HG03139 (cell line): ENCODE results near the gene MFSD6.
"Not testable (repeated sequence)": the region's sequence is repeated elsewhere in the genome, so short reads cannot be mapped to it uniquely, and the experiment has no call there.

Experiments
- ATAC-seq: cut with Tn5 transposase; IDR thresholded peaks from one replicate; pipeline ENCODE4 v1.9.1; 2021; ENCODE audit not compliant: unreplicated experiment

MFSD6 gene

GRCh38 chr2:190494600-190495227, 86.6 kb downstream of the MFSD6 start:
- ATAC-seq: not testable (repeated sequence)

- no peak for ATAC-seq
Observed at GRCh38 chr2:190497428-190497827, 89.3 kb downstream of the MFSD6 start.

DNA sequence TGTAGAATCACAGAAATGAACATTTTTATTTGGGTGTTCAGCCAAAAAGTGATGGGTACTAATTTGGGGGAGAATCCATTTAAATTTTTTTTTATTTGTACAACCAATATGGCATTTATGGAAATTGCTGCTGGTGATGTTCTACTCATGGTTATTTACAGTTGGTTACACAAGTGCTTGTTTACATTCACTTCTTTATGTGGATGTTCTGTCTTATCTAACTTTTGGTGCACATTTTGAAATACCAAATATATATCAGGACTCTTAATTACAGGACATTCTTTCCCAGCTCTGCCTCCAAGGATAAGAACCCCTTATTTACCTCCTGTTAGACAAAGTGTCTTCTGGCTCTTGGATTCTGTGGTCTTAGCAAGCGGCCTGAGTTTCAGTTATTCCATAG, 91.1 kb downstream of the MFSD6 start:
- no peak for ATAC-seq

DNA sequence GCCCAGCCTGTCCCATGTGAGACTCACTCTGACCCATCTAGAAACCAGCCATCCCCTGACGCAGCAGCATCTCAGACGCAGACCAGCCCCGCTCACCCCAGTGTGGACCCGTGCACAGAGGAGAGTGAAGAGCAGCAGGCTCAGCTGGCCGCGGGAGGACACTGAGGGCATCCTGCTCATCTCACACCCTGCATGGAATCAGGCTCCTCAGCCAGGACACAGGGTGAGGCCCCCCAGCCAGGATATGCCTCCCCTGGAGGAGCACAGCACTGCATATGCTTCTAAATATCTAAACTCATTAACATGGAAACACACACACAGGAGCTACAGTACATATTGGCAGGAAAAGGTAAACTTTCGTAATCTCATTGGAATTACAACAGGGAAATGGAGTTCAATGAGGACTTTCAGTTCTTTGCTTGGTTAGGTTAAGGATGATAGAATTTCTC, 91.9 kb downstream of the MFSD6 start:
- ATAC-seq: no peak

GRCh38 chr2:190501231-190501630, 93.1 kb downstream of the MFSD6 start:
- ATAC-seq: no peak

GRCh38 chr2:190501702-190502407, 93.7 kb downstream of the MFSD6 start:
- ATAC-seq: no peak

DNA sequence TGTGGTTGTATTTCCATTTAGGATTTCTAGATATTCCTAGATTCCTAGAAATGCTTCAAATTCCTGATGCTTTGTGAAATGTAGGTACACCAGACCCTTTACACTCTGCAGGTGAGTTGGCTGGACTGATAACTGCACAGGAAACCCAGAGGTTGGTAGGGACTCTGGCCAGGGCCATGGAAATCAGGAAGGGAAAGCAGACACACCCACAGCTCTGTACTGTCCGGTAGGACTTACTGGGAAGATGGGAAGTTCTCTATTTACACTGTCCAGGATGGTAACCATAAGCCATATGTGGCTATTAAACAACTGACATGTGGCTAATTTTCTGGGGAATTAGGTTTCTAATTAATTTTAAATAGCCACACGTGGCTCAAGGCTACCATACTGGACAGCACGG, 94.9 kb downstream of the MFSD6 start:
- no peak for ATAC-seq

DNA sequence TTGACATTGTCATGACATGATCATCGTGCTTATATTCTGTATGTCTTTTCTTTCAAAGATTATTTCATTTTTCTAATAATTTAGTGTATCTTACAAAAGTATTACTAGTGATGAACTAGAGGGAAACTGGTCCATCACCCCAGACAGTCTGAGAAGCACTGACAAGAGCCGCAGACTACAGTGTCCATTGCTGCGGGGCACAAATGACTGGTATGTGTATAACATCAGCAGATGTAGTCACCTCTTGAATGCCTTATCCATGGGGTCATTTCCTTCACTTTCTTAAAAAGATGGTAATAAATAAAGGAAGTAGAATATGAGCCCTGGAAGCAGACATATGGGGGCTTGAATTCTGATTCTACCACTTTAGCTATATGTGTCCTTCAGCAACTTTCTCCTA, 96.8 kb downstream of the MFSD6 start:
- ATAC-seq: no peak

DNA sequence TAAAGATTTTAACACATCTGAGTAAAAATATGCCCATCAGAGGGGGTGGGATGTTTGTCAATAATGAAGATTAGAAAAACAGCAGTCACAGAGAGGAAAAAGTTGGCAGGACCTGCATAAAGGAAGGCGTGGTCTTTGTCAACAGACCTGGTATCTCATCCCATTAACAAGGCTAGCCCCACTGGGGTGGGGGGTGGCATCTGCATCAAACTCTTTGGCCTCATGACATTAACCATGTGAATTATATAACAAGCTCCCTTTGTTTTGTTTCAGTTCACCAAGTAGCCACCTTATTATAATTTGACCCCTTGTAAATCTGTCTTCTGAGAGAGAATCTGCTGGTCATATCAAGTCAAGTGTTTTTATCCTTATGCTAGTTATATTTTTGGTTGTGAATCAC, 97.5 kb downstream of the MFSD6 start:
- no peak for ATAC-seq

DNA sequence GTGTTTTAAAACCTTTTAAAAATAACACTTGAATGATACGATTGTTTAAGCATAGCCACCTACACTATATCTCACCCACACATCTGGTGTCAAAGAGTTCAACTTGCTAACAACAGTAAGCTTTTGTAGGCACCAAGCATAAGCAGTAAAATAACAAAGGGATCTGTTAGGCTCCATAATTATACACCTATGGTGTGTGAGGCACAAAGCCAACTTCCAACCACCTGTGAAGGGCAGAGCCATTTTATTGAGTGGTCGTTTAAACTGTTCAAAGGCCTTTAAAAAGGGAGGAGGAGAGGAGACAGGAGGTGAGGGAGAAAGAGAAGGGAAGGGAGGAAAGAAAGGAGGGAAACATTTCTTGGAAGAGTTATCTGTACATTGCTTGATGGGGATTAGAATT, 98.5 kb downstream of the MFSD6 start:
- ATAC-seq: no peak

DNA sequence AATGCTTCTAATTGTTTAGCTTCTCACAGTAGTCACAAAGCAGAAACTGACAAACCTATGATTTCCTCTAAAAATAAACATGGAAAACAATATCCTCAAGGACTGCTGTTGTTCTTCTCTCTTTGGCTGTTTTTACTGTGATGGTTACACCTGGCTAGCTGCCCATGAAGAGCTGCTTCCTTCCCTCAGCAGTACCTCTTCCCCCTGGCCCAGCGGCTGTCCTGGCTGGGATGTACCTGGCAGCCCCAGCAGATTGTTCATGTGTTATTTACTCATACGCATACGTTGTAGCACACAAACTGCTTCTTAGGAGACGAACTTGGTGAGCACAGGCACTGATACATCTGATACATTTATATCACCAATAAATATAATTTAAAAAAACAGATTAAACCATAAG, 99.0 kb downstream of the MFSD6 start:
- ATAC-seq: no peak

- ATAC-seq: not testable (repeated sequence)
Observed at GRCh38 chr2:190509895-190510294, 101.7 kb downstream of the MFSD6 start.

DNA sequence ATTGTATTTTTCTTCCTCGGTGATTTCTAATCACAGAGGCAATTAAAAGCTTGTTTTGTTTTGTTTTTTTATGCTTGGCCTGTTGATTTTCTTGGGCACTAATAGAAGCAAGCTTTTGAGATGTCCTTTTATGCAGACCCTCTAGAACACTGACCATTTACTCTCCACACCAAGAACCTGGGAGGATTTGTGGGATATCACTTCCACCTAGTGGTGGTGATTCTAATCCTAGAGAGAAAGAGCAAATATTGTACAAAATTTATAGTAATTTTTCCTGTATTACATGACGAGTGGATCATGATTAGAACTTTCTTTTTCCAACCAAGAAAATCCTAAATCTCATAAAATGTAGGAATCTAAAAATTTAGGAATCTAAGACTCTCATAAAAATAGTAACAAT, 102.9 kb downstream of the MFSD6 start:
- no peak for ATAC-seq

DNA sequence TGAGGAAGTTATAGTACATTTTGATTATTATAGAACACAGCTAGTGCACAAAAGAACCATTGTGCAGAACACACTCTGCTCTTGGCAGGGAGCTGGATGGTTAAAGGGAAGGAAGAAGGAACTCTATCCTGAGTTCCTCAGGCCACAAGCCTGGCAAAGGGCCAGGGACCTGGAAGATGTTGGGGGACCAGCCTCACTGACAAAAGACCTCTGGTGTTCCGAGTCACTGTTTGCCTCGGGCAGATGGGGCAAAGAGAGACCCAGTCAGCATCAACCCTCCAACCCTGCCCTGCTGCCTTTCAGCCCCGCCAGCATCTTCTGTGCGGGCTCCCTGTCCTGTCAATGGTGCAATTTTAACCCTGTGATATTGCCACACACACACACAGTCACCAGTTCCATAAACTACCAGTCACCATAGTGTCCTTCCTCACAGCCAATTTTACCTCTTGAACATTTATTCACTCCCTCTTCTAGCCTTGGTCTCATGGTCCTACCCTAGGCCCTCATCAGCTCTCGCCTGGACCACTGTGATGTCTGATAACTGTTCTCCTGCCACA, 104.5 kb downstream of the MFSD6 start:
- no peak for ATAC-seq

GRCh38 chr2:190513877-190514276, 105.7 kb downstream of the MFSD6 start:
- ATAC-seq: no peak

DNA sequence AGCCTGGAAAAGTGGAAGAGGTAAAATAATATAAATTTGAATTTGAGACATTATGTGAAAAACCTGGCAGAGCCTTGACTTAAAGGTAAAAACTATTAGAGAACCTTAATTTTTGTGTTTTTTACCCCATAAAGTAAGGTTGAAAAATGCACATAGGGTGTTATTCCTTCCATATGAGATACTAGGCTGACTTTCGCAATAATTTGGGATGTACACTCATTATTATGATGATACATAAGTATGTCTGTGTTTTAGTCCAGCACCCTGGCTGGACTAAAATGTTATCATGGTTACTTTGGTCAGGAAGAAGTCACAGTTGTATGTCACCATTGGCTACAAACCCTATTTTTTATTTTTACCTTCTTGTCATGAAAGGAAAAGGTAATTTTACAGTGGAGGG, 106.5 kb downstream of the MFSD6 start:
- ATAC-seq: no peak

GRCh38 chr2:190515687-190516086, 107.5 kb downstream of the MFSD6 start:
- no peak for ATAC-seq

- ATAC-seq: no peak
Observed at GRCh38 chr2:190517468-190517867, 109.3 kb downstream of the MFSD6 start.

GRCh38 chr2:190519975-190520767, 112.0 kb downstream of the MFSD6 start:
- ATAC-seq: no peak

DNA sequence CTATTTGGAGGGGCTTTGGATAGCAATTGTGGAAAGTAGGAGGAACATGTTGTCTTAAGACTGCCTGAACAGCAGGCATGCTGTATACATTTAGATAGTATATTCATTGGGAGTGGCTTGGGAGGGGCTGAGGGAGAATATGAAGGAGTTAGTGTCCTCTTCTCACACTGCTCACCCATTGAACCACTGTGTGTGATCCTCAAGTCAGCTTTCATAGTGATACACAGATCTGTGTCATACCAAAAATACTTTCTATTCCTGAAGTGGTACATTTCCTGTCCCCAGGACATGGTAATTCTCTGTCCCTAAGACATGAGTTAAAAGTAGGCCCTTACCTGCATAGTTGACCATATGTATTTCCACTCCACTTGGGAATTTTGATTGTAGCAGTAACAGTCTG, 116.8 kb downstream of the MFSD6 start:
- ATAC-seq: no peak

GRCh38 chr2:190526105-190526750, 118.1 kb downstream of the MFSD6 start:
- no peak for ATAC-seq
